ENCODE results near the gene PRR5L. TPM values are rescaled to one million over a fixed set of nuclear protein-coding genes. Genes with fewer than 3 reads are reported as not detected.
"Not testable (repeated sequence)": the region's sequence is repeated elsewhere in the genome, so short reads cannot be mapped to it uniquely, and the experiment has no call there.

Gene PRR5L
- total and polyA plus RNA-seq, 2 donors, result 4.1 to 5.9 TPM

DNA sequence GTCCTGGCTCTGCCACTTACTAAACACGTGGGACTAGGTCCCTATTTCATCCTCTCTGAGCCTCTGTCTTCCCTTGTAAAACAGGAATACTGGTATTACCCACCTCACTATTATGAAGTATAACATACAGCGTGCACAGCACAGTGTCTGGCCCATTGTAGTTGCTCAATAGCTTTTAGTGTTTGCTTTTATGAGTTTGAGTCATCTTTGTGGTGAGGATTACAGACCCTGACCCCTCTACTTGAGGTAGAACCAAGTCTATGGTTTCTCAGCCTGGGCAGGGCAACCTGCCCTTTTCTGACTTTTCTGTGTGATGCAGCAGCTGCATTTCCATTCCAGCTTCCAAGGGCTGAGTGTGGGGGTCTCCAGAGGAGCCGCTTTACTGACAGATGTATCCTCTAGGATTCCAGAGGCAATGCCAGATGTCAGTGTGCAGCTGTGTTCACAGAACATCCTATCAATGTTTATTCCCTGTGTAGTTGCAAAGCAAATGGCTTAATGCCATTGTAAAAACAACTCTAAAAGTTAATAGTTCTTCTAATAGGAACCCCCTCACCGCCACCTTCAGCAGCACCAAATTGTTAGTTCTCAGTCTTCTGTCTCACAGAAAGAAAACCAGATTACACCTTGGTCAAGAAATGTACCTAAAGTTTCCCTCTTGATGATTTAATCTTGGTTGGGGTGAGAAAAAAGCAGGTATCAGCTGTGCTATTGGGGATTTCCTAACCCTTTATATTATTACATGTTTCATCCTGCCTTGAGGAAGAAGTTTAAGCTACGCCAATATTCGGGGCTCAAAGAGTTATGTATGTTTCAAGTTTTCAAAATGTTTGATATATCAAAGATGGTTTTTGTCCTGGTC, 16.8 kb downstream of the PRR5L start:
- WGBS, result 91% methylated on average over 6 of the region's 6 CpGs
- Histone ChIP-seq H3K36me3 (ENCODE audit: control insufficient read depth in 2 of 2, insufficient read depth in 2 of 2, low read length in 1 of 2) (no peaks in the 10 kb centered on the region), H3K27ac (ENCODE audit: low read depth in 1 of 2, low read length in 1 of 2) (no peak overlapping the region), H3K27me3 (ENCODE audit: control insufficient read depth in 2 of 2, insufficient read depth in 1 of 2, low read length in 1 of 2) (no peaks in the 10 kb centered on the region), H3K9me3 (ENCODE audit: control insufficient read depth in 2 of 2, insufficient read depth in 1 of 2, low read length in 1 of 2) (no peaks in the 10 kb centered on the region), H3K4me1 (ENCODE audit: control insufficient read depth in 2 of 2, insufficient read depth in 2 of 2, low read length in 2 of 2) (no peaks in the 10 kb centered on the region), H3K4me3 (ENCODE audit: low read length in 2 of 2) (no peak overlapping the region)
- no peak for DNase-seq (ENCODE audit: low read depth in 6 of 9, low spot score in 9 of 9)

DNA sequence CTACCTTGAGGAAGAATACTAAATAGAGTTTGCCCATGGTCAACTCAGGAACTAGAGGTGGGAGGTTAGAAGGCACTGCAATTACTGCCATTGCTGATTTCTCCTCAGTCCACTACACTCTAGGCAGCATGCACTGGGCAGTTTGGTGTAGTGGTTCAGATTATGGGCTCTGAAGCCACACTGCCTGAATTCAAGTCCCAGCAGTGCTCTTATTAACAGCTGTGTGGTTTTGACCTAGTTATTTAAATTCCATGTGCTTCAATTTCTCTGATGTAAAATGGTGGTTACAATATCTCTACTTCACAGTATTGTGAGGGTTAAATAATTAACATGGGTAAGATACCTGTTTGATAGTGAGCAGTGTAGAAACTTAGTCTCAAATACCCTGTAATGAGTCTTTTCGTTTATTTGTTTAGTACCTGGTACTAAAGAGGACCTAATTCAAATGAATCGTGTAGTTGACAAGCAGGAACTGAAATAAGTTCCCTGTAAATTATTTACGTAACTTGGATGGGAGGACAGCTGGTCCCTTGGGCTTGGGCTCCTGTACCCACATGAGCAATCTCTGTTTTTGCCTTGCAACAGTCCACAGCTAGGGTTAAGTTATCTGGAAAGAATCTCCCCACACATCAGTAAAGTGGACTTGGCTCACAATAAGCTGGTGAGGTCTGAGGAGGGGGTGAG, 17.8 kb downstream of the PRR5L start:
- 84% methylated on average over 3 of the region's 3 CpGs for WGBS
- Histone ChIP-seq H3K4me1 (ENCODE audit: control insufficient read depth in 2 of 2, insufficient read depth in 2 of 2, low read length in 2 of 2) (no peaks in the 10 kb centered on the region), H3K9me3 (ENCODE audit: control insufficient read depth in 2 of 2, insufficient read depth in 1 of 2, low read length in 1 of 2) (no peaks in the 10 kb centered on the region), H3K27me3 (ENCODE audit: control insufficient read depth in 2 of 2, insufficient read depth in 1 of 2, low read length in 1 of 2) (no peaks in the 10 kb centered on the region), H3K27ac (ENCODE audit: low read depth in 1 of 2, low read length in 1 of 2) (no peak overlapping the region), H3K36me3 (ENCODE audit: control insufficient read depth in 2 of 2, insufficient read depth in 2 of 2, low read length in 1 of 2) (no peaks in the 10 kb centered on the region), H3K4me3 (ENCODE audit: low read length in 2 of 2) (no peak overlapping the region)
- DNase-seq (ENCODE audit: low read depth in 6 of 9, low spot score in 9 of 9), result no peak

DNA sequence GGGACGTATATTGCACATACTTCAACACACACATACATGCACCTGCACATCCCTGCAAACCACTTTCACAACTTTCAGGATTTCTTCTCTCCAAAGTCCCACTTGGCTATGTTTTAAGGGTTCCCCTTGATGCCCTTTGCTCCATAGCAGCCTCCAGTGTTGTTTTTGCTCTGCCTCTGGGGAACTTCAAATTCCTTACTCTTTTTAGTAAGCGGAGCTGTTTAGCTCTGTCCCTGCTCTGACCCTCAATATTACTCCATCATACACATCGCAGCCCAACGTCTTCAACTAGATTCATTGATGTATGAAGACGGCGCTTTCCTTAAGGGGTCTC, 18.3 kb downstream of the PRR5L start:
- Histone ChIP-seq H3K4me1 (ENCODE audit: control insufficient read depth in 2 of 2, insufficient read depth in 2 of 2, low read length in 2 of 2) (no peaks in the 10 kb centered on the region), H3K27me3 (ENCODE audit: control insufficient read depth in 2 of 2, insufficient read depth in 1 of 2, low read length in 1 of 2) (no peaks in the 10 kb centered on the region), H3K9me3 (ENCODE audit: control insufficient read depth in 2 of 2, insufficient read depth in 1 of 2, low read length in 1 of 2) (no peaks in the 10 kb centered on the region), H3K4me3 (ENCODE audit: low read length in 2 of 2) (no peak overlapping the region), H3K27ac (ENCODE audit: low read depth in 1 of 2, low read length in 1 of 2) (no peak overlapping the region), H3K36me3 (ENCODE audit: control insufficient read depth in 2 of 2, insufficient read depth in 2 of 2, low read length in 1 of 2) (no peaks in the 10 kb centered on the region)
- WGBS, result 79% methylated on average over 6 of the region's 6 CpGs
- DNase-seq (ENCODE audit: low read depth in 6 of 9, low spot score in 9 of 9), result no peak

DNA sequence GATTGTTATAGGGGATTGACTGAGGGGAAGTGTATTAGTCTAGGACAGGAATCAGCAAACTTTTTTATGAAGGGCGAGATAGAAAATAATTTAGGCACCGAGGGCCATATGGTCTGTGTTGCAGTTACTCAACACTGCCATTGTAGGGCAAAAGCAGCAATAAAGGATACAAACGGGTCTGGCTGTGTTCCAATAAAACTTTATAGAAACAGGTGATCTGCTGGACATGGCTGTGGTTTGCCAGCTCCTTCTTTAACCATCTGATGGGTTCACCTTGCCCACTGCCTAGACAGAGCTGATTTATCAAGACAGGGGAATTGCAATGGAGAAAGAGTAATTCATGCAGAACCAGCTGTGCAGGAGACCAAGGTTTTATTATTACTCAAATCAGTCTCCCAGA, 20.0 kb downstream of the PRR5L start:
- H3K4me3 ChIP-seq (ENCODE audit: low read length in 2 of 2), result no peak overlapping the region
- no peaks in the 10 kb centered on the region for H3K36me3 ChIP-seq (ENCODE audit: control insufficient read depth in 2 of 2, insufficient read depth in 2 of 2, low read length in 1 of 2)
- no peaks in the 10 kb centered on the region for H3K4me1 ChIP-seq (ENCODE audit: control insufficient read depth in 2 of 2, insufficient read depth in 2 of 2, low read length in 2 of 2)
- 93% methylated on average over 3 of the region's 3 CpGs for WGBS
- no peak overlapping the region for H3K27ac ChIP-seq (ENCODE audit: low read depth in 1 of 2, low read length in 1 of 2)
- no peaks in the 10 kb centered on the region for H3K27me3 ChIP-seq (ENCODE audit: control insufficient read depth in 2 of 2, insufficient read depth in 1 of 2, low read length in 1 of 2)
- H3K9me3 ChIP-seq (ENCODE audit: control insufficient read depth in 2 of 2, insufficient read depth in 1 of 2, low read length in 1 of 2), result no peaks in the 10 kb centered on the region
- DNase-seq (ENCODE audit: low read depth in 6 of 9, low spot score in 9 of 9), result no peak

DNA sequence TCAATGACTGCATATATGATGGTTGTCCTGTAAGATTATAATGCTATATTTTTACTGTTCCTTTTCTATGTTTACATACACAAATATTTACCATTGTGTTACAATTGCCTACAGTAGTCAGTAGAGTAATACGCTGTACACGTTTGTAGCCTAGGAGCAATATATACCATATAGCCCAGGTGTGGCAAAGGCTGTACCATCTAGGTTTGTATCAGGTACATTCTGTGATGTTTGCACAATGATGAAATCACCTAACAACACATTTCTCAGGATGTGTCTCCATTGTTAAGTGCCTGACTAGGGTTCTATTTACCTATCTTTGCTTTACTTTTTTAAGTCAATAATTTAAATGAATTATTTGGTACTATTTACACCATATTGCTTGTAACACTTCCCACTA, 21.9 kb downstream of the PRR5L start:
- no peak for DNase-seq (ENCODE audit: low read depth in 6 of 9, low spot score in 9 of 9)
- no peak overlapping the region for H3K4me3 ChIP-seq (ENCODE audit: low read length in 2 of 2)
- no peaks in the 10 kb centered on the region for H3K9me3 ChIP-seq (ENCODE audit: control insufficient read depth in 2 of 2, insufficient read depth in 1 of 2, low read length in 1 of 2)
- H3K27me3 ChIP-seq (ENCODE audit: control insufficient read depth in 2 of 2, insufficient read depth in 1 of 2, low read length in 1 of 2), result no peaks in the 10 kb centered on the region
- H3K36me3 ChIP-seq (ENCODE audit: control insufficient read depth in 2 of 2, insufficient read depth in 2 of 2, low read length in 1 of 2), result no peaks in the 10 kb centered on the region
- WGBS, result 47% methylated on average over 2 of the region's 2 CpGs
- H3K27ac ChIP-seq (ENCODE audit: low read depth in 1 of 2, low read length in 1 of 2), result no peak overlapping the region
- H3K4me1 ChIP-seq (ENCODE audit: control insufficient read depth in 2 of 2, insufficient read depth in 2 of 2, low read length in 2 of 2), result peaks cover 0 to 7% of the 10 kb centered on the region in 2 donors

DNA sequence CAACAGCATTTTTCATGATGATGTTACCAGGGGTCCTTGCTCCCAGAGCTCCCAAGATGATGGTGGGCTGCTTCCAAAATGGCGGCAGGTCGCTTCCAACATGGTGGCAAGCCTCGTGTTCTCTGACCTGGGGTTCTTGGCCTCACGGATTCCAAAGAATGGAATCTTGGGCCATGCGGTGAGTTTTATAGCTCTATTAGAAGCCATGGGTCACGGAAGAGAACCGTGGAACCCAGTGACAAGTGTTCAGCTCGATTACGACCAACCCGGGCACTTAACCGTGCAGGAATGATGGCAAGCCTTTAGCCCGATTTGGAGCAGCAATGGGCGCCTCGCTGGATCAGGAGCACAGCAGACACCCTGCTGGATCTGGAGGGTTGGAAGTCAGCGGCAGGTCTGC, 28.9 kb downstream of the PRR5L start:
- H3K4me3 ChIP-seq (ENCODE audit: low read length in 2 of 2); H3K27me3 ChIP-seq (ENCODE audit: control insufficient read depth in 2 of 2, insufficient read depth in 1 of 2, low read length in 1 of 2); H3K9me3 ChIP-seq (ENCODE audit: control insufficient read depth in 2 of 2, insufficient read depth in 1 of 2, low read length in 1 of 2); H3K27ac ChIP-seq (ENCODE audit: low read depth in 1 of 2, low read length in 1 of 2); H3K4me1 ChIP-seq (ENCODE audit: control insufficient read depth in 2 of 2, insufficient read depth in 2 of 2, low read length in 2 of 2); DNase-seq (ENCODE audit: low read depth in 6 of 9, low spot score in 9 of 9); H3K36me3 ChIP-seq (ENCODE audit: control insufficient read depth in 2 of 2, insufficient read depth in 2 of 2, low read length in 1 of 2): not testable (repeated sequence)
- 97% methylated on average over 15 of the region's 15 CpGs for WGBS

DNA sequence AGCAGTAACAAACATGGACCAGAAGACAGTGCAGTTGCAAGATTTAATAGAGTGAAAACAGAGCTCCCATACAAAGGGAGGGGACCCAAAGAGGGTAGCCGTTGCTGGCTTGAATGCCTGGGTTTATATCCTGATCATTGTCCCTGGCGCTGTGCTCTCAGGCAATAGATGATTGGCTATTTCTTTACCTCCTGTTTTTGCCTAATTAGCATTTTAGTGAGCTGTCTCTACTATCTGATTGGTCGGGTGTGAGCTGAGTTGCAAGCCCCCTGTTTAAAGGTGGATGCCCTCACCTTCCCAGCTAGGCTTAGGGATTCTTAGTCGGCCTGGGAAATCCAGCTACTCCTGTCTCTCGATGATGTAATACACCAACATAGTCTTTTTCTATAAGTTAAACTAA, 29.3 kb downstream of the PRR5L start:
- not testable (repeated sequence) for H3K4me3 ChIP-seq (ENCODE audit: low read length in 2 of 2); H3K27ac ChIP-seq (ENCODE audit: low read depth in 1 of 2, low read length in 1 of 2); H3K36me3 ChIP-seq (ENCODE audit: control insufficient read depth in 2 of 2, insufficient read depth in 2 of 2, low read length in 1 of 2); H3K9me3 ChIP-seq (ENCODE audit: control insufficient read depth in 2 of 2, insufficient read depth in 1 of 2, low read length in 1 of 2); H3K4me1 ChIP-seq (ENCODE audit: control insufficient read depth in 2 of 2, insufficient read depth in 2 of 2, low read length in 2 of 2); H3K27me3 ChIP-seq (ENCODE audit: control insufficient read depth in 2 of 2, insufficient read depth in 1 of 2, low read length in 1 of 2); DNase-seq (ENCODE audit: low read depth in 6 of 9, low spot score in 9 of 9)
- 99% methylated on average over 5 of the region's 5 CpGs for WGBS

DNA sequence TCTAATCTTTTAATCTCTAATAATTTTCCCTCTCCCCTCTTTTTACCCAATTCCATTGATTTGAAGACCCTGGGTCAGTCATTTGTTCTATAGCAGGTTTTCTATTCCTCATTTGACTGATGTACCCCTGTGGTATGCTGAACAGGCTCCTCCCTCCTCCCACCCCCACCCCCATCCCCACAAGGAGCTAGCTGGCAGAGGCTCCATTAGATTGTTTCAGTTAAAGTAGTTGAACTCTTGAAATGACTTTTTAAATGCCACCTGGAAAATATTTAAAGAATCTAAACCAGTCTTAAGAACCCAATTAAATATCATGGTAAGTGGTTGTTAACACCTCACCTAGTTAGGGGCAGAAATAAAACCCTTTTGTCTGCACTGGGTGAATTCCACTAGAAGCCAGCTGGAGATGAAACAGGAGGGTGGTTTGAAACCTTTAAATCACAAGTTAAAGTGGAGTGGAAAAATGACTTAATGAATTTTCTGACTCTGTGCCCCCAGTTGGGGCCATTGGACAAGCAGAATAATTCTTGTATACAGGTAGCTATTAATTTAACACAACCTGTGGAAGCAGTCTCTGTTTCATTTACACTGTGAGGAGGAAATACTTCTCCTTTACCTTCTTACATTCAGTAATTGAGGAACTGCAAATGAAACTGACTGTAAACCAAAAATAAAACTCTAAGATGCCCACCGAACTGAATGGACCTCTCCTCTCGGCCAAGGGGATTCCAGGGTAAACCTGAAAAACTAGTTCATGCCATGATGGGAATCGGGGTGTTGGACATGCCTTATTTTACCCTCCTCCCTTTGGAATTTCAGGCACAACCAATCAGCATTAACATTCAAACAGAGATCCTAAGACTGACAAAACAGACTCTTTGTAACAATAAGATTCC, 30.7 kb downstream of the PRR5L start:
- no peak for DNase-seq (ENCODE audit: low read depth in 6 of 9, low spot score in 9 of 9)
- Histone ChIP-seq H3K4me1 (ENCODE audit: control insufficient read depth in 2 of 2, insufficient read depth in 2 of 2, low read length in 2 of 2) (no peaks in the 10 kb centered on the region), H3K4me3 (ENCODE audit: low read length in 2 of 2) (no peak overlapping the region), H3K27ac (ENCODE audit: low read depth in 1 of 2, low read length in 1 of 2) (no peak overlapping the region), H3K36me3 (ENCODE audit: control insufficient read depth in 2 of 2, insufficient read depth in 2 of 2, low read length in 1 of 2) (no peaks in the 10 kb centered on the region), H3K9me3 (ENCODE audit: control insufficient read depth in 2 of 2, insufficient read depth in 1 of 2, low read length in 1 of 2) (no peaks in the 10 kb centered on the region), H3K27me3 (ENCODE audit: control insufficient read depth in 2 of 2, insufficient read depth in 1 of 2, low read length in 1 of 2) (no peaks in the 10 kb centered on the region)
- 61% methylated on average over 3 of the region's 3 CpGs for WGBS
